ENCODE data around the gene ARFIP1. TPM values are rescaled to one million over a fixed set of nuclear protein-coding genes. Genes with fewer than 3 reads are reported as not detected.
"Not testable (repeated sequence)": the region's sequence is repeated elsewhere in the genome, so short reads cannot be mapped to it uniquely, and the experiment has no call there.

ARFIP1 gene
- total and polyA plus RNA-seq, 12 donors = 7.4 to 18.7 (median 14.9) TPM

- WGBS, 2 donors = 98 to 100% methylated on average over 2 of the region's 2 CpGs
- no peaks in the 10 kb centered on the region for H3K27me3 ChIP-seq
- H3K9me3 ChIP-seq = peaks cover 0 to 29% (median 20%) of the 10 kb centered on the region in 11 donors
- no peak overlapping the region for H3K4me3 ChIP-seq
- H3K4me1 ChIP-seq = peaks cover 0 to 23% (median 17%) of the 10 kb centered on the region in 9 donors
- DNase-seq = no peak
- TF ChIP-seq CTCF (IDR thresholded peaks at IDR 0.05) = no peak
- intact Hi-C loops (cut with DNase I) = no loop called here
- H3K36me3 ChIP-seq = no peaks in the 10 kb centered on the region
- ATAC-seq = no peak
- H3K27ac ChIP-seq = no peak overlapping the region
Measured at GRCh38 chr4:152853293-152853692, 73.5 kb downstream of the ARFIP1 start.

DNA sequence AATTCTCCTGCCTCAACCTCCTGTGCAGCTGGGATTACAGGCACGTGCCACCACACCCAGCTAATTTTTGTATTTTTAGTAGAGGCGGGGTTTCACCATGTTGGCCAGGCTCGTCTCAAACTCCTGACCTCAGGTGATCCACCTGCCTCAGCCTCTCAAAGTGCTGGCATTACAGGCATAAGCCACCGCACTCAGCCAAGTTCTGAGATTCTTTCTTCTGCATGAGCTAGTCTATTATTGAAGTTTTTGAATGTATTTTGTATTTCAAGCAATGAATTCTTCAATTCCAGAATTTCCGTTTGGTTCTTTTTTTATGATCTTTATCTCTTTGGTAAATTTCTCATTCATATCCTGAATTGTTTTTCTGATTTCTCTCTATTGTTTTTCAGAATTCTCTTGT lies 74.3 kb downstream of the ARFIP1 start:
- intact Hi-C loops (cut with DNase I); H3K27me3 ChIP-seq; H3K36me3 ChIP-seq; H3K27ac ChIP-seq; ATAC-seq; DNase-seq; H3K4me3 ChIP-seq: not testable (repeated sequence)
- WGBS, 2 donors = 93% methylated on average over 5 of the region's 5 CpGs
- H3K4me1 ChIP-seq = peaks cover 0 to 23% (median 17%) of the 10 kb centered on the region in 9 donors
- H3K9me3 ChIP-seq = peaks cover 0 to 29% (median 20%) of the 10 kb centered on the region in 11 donors

DNA sequence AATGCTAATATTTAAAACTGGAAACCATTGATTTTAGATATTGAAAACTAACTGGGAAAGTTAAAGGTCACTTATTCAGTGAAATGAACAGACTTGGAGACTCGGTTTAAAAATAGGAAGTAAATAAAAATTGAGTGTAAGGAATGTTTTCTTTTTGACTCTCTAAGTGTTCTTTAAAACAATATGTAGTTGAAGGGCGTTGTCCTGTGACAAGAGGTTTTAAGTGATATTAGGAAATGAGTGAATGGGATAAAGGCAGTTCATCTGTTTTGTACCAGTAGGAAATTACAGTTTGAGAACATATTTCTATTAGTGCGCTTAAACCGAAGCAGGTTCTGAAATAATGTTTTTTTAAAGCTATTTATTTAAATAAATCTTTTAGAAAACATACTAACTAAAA lies 77.2 kb downstream of the ARFIP1 start:
- intact Hi-C loops (cut with DNase I) = no loop called here
- TF ChIP-seq CTCF (IDR thresholded peaks at IDR 0.05) = no peak
- Histone ChIP-seq H3K27ac (no peak overlapping the region), H3K9me3 (peaks cover 0 to 29% (median 20%) of the 10 kb centered on the region in 11 donors), H3K4me1 (peaks cover 0 to 5% (median 0%) of the 10 kb centered on the region in 9 donors), H3K27me3 (no peaks in the 10 kb centered on the region), H3K36me3 (no peaks in the 10 kb centered on the region), H3K4me3 (no peak overlapping the region)
- DNase-seq (no peak), ATAC-seq (no peak)
- 70 to 83% methylated on average over 4 of the region's 4 CpGs for WGBS, 2 donors

DNA sequence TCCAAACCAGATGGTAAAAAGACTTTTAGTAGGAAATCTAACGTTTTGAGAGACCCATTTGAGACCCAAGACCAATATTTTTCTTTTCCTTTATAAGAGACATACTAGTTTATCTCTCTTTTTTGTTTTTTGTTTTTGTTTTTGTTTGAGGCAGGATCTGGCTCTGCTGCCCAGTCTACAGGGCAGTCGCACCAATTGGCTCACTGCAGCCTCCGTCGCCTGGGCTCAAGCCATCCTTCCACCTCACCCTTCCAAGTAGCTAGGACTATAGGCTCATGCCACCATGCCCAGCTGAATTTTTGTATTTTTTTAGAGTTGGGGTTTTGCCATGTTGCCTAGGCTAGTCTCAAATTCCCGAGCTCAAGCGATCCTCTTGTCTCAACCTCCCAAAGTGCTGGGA lies 79.2 kb downstream of the ARFIP1 start:
- intact Hi-C loops (cut with DNase I) = no loop called here
- Histone ChIP-seq H3K27ac (no peak overlapping the region), H3K27me3 (no peaks in the 10 kb centered on the region), H3K4me1 (peaks cover 0 to 5% (median 0%) of the 10 kb centered on the region in 9 donors), H3K4me3 (no peak overlapping the region), H3K36me3 (peaks cover 0 to 6% (median 0%) of the 10 kb centered on the region in 9 donors), H3K9me3 (peaks cover 0 to 10% (median 6%) of the 10 kb centered on the region in 11 donors)
- ATAC-seq (no peak), DNase-seq (no peak)
- TF ChIP-seq CTCF (IDR thresholded peaks at IDR 0.05) = no peak
- 91 to 92% methylated on average over 6 of the region's 6 CpGs for WGBS, 2 donors

- H3K9me3 ChIP-seq = no peaks in the 10 kb centered on the region
- H3K4me1 ChIP-seq = peaks cover 0 to 5% (median 0%) of the 10 kb centered on the region in 9 donors
- H3K4me3 ChIP-seq = no peak overlapping the region
- no peak overlapping the region for H3K27ac ChIP-seq
- DNase-seq (no peak), ATAC-seq (no peak)
- TF ChIP-seq CTCF (IDR thresholded peaks at IDR 0.05) = no peak
- H3K27me3 ChIP-seq = no peaks in the 10 kb centered on the region
- intact Hi-C loops (cut with DNase I) = no loop called here
- peaks cover 0 to 17% (median 0%) of the 10 kb centered on the region in 9 donors for H3K36me3 ChIP-seq
Measured at GRCh38 chr4:152860046-152860445, 80.3 kb downstream of the ARFIP1 start.

All from heart right ventricle (tissue), 16 donors.